Measurements from ENCODE around the gene GLT1D1. TPM values are rescaled to one million over a fixed set of nuclear protein-coding genes. Genes with fewer than 3 reads are reported as not detected.

The GLT1D1 gene
- total and polyA plus RNA-seq, 12 donors, result 0.07 to 3.3 (median 0.66) TPM; not detected in 1

- H3K4me3 ChIP-seq, result no peak overlapping the region
- intact Hi-C loops (cut with DNase I), result no loop called here
- no peak for DNase-seq
- H3K36me3 ChIP-seq, result no peaks in the 10 kb centered on the region
- TF ChIP-seq, protein P1, sequence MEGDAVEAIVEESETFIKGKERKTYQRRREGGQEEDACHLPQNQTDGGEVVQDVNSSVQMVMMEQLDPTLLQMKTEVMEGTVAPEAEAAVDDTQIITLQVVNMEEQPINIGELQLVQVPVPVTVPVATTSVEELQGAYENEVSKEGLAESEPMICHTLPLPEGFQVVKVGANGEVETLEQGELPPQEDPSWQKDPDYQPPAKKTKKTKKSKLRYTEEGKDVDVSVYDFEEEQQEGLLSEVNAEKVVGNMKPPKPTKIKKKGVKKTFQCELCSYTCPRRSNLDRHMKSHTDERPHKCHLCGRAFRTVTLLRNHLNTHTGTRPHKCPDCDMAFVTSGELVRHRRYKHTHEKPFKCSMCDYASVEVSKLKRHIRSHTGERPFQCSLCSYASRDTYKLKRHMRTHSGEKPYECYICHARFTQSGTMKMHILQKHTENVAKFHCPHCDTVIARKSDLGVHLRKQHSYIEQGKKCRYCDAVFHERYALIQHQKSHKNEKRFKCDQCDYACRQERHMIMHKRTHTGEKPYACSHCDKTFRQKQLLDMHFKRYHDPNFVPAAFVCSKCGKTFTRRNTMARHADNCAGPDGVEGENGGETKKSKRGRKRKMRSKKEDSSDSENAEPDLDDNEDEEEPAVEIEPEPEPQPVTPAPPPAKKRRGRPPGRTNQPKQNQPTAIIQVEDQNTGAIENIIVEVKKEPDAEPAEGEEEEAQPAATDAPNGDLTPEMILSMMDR (IDR thresholded peaks at IDR 0.05), result no peak
- whole genome bisulfite sequencing, 2 donors, result 80 to 83% methylated on average over 5 of the region's 5 CpGs
- H3K9me3 ChIP-seq, result no peaks in the 10 kb centered on the region
- ATAC-seq, result no peak
- H3K27ac ChIP-seq, result no peak overlapping the region
- no peaks in the 10 kb centered on the region for H3K4me1 ChIP-seq
- peaks cover 0 to 3% (median 0%) of the 10 kb centered on the region in 7 donors for H3K27me3 ChIP-seq
Measured at GRCh38 chr12:128940974-128941373, 87.7 kb downstream of the GLT1D1 start.

GRCh38 chr12:128942960-128943477 is 89.7 kb downstream of the GLT1D1 start:
- WGBS, 2 donors, result 85 to 89% methylated on average over 11 of the region's 11 CpGs
- TF ChIP-seq, protein P1 (IDR thresholded peaks at IDR 0.05), result no peak
- no peak overlapping the region for H3K27ac ChIP-seq
- no peaks in the 10 kb centered on the region for H3K9me3 ChIP-seq
- peaks cover 0 to 6% (median 0%) of the 10 kb centered on the region in 9 donors for H3K36me3 ChIP-seq
- peaks cover 0 to 3% (median 0%) of the 10 kb centered on the region in 7 donors for H3K27me3 ChIP-seq
- ATAC-seq (no peak), DNase-seq (no peak)
- H3K4me3 ChIP-seq, result no peak overlapping the region
- intact Hi-C loops (cut with DNase I), result no loop called here
- no peaks in the 10 kb centered on the region for H3K4me1 ChIP-seq

GRCh38 chr12:128944956-128945355 is 91.7 kb downstream of the GLT1D1 start:
- Histone ChIP-seq H3K27ac (no peak overlapping the region), H3K27me3 (peaks cover 0 to 3% (median 0%) of the 10 kb centered on the region in 7 donors), H3K4me3 (no peak overlapping the region), H3K9me3 (no peaks in the 10 kb centered on the region), H3K4me1 (no peaks in the 10 kb centered on the region), H3K36me3 (peaks cover 0 to 9% (median 0%) of the 10 kb centered on the region in 9 donors)
- ATAC-seq (no peak), DNase-seq (no peak)
- TF ChIP-seq, protein P1 (IDR thresholded peaks at IDR 0.05), result no peak
- WGBS, 2 donors, result 95% methylated on average over 27 of the region's 27 CpGs
- intact Hi-C loops (cut with DNase I), result no loop called here

- peaks cover 0 to 3% (median 0%) of the 10 kb centered on the region in 7 donors for H3K27me3 ChIP-seq
- no peak for DNase-seq
- intact Hi-C loops (cut with DNase I), result no loop called here
- H3K4me3 ChIP-seq, result no peak overlapping the region
- H3K36me3 ChIP-seq, result peaks cover 0 to 9% (median 0%) of the 10 kb centered on the region in 9 donors
- WGBS, 2 donors, result 63 to 70% methylated on average over 10 of the region's 10 CpGs
- TF ChIP-seq, protein P1 (IDR thresholded peaks at IDR 0.05), result no peak
- no peak for ATAC-seq
- no peaks in the 10 kb centered on the region for H3K4me1 ChIP-seq
- H3K27ac ChIP-seq, result no peak overlapping the region
- no peaks in the 10 kb centered on the region for H3K9me3 ChIP-seq
Measured at GRCh38 chr12:128947209-128947608, 93.9 kb downstream of the GLT1D1 start.

Measured in heart right ventricle (tissue), 16 donors.